ENCODE measurements around the gene TRPC4AP.

- no peak for TF ChIP-seq SUZ12 (IDR thresholded peaks at IDR 0.05; ENCODE audit: extremely low read depth, insufficient read depth, insufficient read length)
- TF ChIP-seq YY1 (IDR thresholded peaks at IDR 0.05; ENCODE audit: insufficient read depth, insufficient read length): no peak
Observed at GRCh38 chr20:34980543-34981233, 111.9 kb downstream of the TRPC4AP start.

Measured in NT2/D1 (cell line).